SK-N-MC (cell line): ENCODE results near the gene SIRT7.

ENCODE experiments used
- DNase-seq: peaks from one replicate; pipeline ENCODE4 v3.0.0-alpha.2; 2011; ENCODE audit warnings: low read depth, low spot score
- H3K27ac ChIP-seq: fragments of 200-600 bp; sonication (generic); 2 replicates; pipeline ENCODE4 v1.5.1; 2016; ENCODE audit warnings: mixed run types
- H3K36me3 ChIP-seq: fragments of 200-600 bp; sonication (generic); 2 replicates; pipeline ENCODE4 v1.6.1; 2017; ENCODE audit warnings: antibody characterized with exemption, low read length, mixed read lengths; ENCODE audit not compliant: insufficient read depth
- H3K4me3 ChIP-seq: fragments of 200-600 bp; sonication (generic); 2 replicates; pipeline ENCODE4 v1.5.1; 2016
- H3K9ac ChIP-seq: fragments of 200-600 bp; sonication (generic); 2 replicates; pipeline ENCODE4 v1.8.0; 2017; ENCODE audit warnings: mixed run types, mixed read lengths; ENCODE audit not compliant: insufficient read length
- H3K9me3 ChIP-seq: fragments of 200-600 bp; sonication (generic); 2 replicates; pipeline ENCODE4 v1.6.1; 2017; ENCODE audit warnings: low read depth, mild to moderate bottlenecking, antibody characterized with exemption, low read length, moderate library complexity, mixed read lengths
- EZH2 ChIP-seq: fragments of 200-600 bp; sonication (generic); IDR thresholded peaks from one replicate; pipeline ENCODE4 v1.6.1; 2017; ENCODE audit warnings: antibody characterized with exemption
- FOXP2 ChIP-seq: optimal IDR thresholded peaks from 2 replicates; pipeline ENCODE3; 2011; ENCODE audit warnings: mild to moderate bottlenecking, moderate library complexity; ENCODE audit not compliant: insufficient read depth; ENCODE audit errors: extremely low read length, control extremely low read depth
- POLR2AphosphoS5 ChIP-seq: IDR thresholded peaks from 2 replicates; pipeline ENCODE4 v1.6.1; 2012; ENCODE audit warnings: mild to moderate bottlenecking, low read depth, low read length, borderline replicate concordance

SIRT7 gene

GRCh38 chr17:81947189-81947588 is 29.2 kb upstream of the SIRT7 start, which contains the start of gene MYADML2:
MYADML2 (minus strand) TSS chr17:81947233; CDS start chr17:81941741, 5,492 bp downstream.
- H3K27ac ChIP-seq: no peak within 1 kb of the TSS
- TF ChIP-seq FOXP2: no peak
- TF ChIP-seq POLR2AphosphoS5: no peak
- TF ChIP-seq EZH2: no peak
- H3K9me3 ChIP-seq: no peaks in the 10 kb centered on the region
- H3K36me3 ChIP-seq: no peaks in the 10 kb centered on the region
- DNase-seq: no peak
- H3K4me3 ChIP-seq: no peak within 1 kb of the TSS
- H3K9ac ChIP-seq: no peak within 1 kb of the TSS

GRCh38 chr17:81944858-81945257 is 26.9 kb upstream of the SIRT7 start:
- no peak overlapping the region for H3K4me3 ChIP-seq
- DNase-seq: no peak
- no peak for TF ChIP-seq POLR2AphosphoS5
- no peak for TF ChIP-seq EZH2
- no peak for TF ChIP-seq FOXP2
- no peaks in the 10 kb centered on the region for H3K9me3 ChIP-seq
- H3K9ac ChIP-seq: no peak overlapping the region
- no peak overlapping the region for H3K27ac ChIP-seq
- H3K36me3 ChIP-seq: no peaks in the 10 kb centered on the region

GRCh38 chr17:81942167-81942553 is 24.2 kb upstream of the SIRT7 start:
- Histone ChIP-seq H3K4me3 (no peak overlapping the region), H3K36me3 (no peaks in the 10 kb centered on the region), H3K9me3 (no peaks in the 10 kb centered on the region), H3K27ac (no peak overlapping the region), H3K9ac (no peak overlapping the region)
- no peak for TF ChIP-seq FOXP2
- no peak for TF ChIP-seq POLR2AphosphoS5
- no peak for TF ChIP-seq EZH2
- DNase-seq: no peak

- Histone ChIP-seq H3K36me3 (no peaks in the 10 kb centered on the region), H3K9me3 (no peaks in the 10 kb centered on the region), H3K27ac (no peak overlapping the region), H3K4me3 (no peak overlapping the region), H3K9ac (no peak overlapping the region)
- no peak for DNase-seq
- TF ChIP-seq FOXP2 (no peak), POLR2AphosphoS5 (no peak), EZH2 (no peak)
Measured at GRCh38 chr17:81941484-81942166, 23.6 kb upstream of the SIRT7 start.

- TF ChIP-seq POLR2AphosphoS5: no peak
- no peak for TF ChIP-seq FOXP2
- Histone ChIP-seq H3K4me3 (no peak overlapping the region), H3K27ac (no peak overlapping the region), H3K9ac (no peak overlapping the region), H3K9me3 (no peaks in the 10 kb centered on the region), H3K36me3 (no peaks in the 10 kb centered on the region; the same call in 1 of the 2 replicates)
- DNase-seq: no peak
Measured at GRCh38 chr17:81940538-81941483, 22.8 kb upstream of the SIRT7 start.

GRCh38 chr17:81939881-81940385 is 22.0 kb upstream of the SIRT7 start:
- Histone ChIP-seq H3K27ac (no peak overlapping the region), H3K36me3 (peaks cover 5% of the 10 kb centered on the region; the same call in 1 of the 2 replicates), H3K9me3 (no peaks in the 10 kb centered on the region), H3K4me3 (no peak overlapping the region), H3K9ac (no peak overlapping the region)
- TF ChIP-seq FOXP2 (no peak), POLR2AphosphoS5 (no peak), EZH2 (no peak)
- DNase-seq: no peak

- H3K27ac ChIP-seq: no peak overlapping the region
- no peak overlapping the region for H3K9ac ChIP-seq
- no peaks in the 10 kb centered on the region for H3K9me3 ChIP-seq
- no peak for DNase-seq
- TF ChIP-seq POLR2AphosphoS5 (no peak), FOXP2 (no peak), EZH2 (no peak)
- H3K4me3 ChIP-seq: no peak overlapping the region
- H3K36me3 ChIP-seq: peaks cover 5% of the 10 kb centered on the region; the same call in 1 of the 2 replicates
Measured at GRCh38 chr17:81939218-81939617, 21.2 kb upstream of the SIRT7 start.

- no peak for TF ChIP-seq POLR2AphosphoS5
- no peak for TF ChIP-seq FOXP2
- no peak for TF ChIP-seq EZH2
- DNase-seq: no peak
- Histone ChIP-seq H3K4me3 (peak overlapping the region; percentile 95), H3K9ac (peak overlapping the region; percentile 47), H3K36me3 (peaks cover 5% of the 10 kb centered on the region; the same call in 1 of the 2 replicates), H3K27ac (no peak overlapping the region), H3K9me3 (no peaks in the 10 kb centered on the region)
Measured at GRCh38 chr17:81935709-81936084, 17.7 kb upstream of the SIRT7 start.
